Measurements from ENCODE around the gene MCRIP2. TPM values are rescaled to one million over a fixed set of nuclear protein-coding genes. Genes with fewer than 3 reads are reported as not detected.

Gene MCRIP2
- total RNA-seq, 2 donors from 2014 or later, result 110 to 121 TPM

DNA sequence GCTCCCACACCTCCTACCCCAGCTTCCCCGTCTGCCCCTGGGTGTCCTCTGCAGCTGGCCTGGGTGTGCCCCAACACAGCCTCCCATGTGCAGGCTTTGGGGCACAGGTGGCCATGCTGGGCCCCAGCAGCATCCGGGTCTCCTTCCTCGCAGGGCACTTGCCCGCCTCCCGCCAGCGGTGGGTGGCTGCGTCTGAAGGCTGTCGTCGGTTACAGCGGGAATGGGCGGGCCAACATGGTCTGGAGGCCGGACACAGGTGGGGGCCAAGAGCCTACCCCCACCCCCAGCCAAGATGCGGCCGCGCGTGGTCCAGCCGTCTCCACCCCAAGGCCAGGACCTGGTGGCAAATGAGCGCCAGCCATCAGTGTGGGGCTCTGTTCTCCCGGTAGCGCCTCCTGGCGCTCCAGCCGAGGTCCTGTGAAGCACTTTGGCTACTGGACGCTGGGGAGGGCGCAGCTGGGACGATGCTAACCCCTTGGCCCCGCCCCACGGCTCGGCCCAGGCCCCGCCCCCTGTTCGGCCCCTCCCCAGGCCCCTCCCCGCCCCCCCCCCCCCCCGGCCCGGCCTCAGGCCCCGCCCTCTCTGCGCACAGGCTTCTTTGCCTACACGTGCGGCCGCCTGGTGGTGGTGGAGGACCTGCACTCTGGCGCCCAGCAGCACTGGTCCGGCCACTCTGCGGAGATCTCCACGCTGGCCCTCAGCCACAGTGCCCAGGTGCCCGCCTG, 19.0 kb downstream of the MCRIP2 start:
- no peaks in the 10 kb centered on the region for H3K36me3 ChIP-seq
- H3K27ac ChIP-seq, result peak overlapping the region; percentile 68 to 78
- H3K4me3 ChIP-seq, result peak overlapping the region in 1 of 2 donors; percentile 39
- H3K9me3 ChIP-seq, result no peaks in the 10 kb centered on the region
- H3K27me3 ChIP-seq, result no peaks in the 10 kb centered on the region
- TF ChIP-seq, protein P1, sequence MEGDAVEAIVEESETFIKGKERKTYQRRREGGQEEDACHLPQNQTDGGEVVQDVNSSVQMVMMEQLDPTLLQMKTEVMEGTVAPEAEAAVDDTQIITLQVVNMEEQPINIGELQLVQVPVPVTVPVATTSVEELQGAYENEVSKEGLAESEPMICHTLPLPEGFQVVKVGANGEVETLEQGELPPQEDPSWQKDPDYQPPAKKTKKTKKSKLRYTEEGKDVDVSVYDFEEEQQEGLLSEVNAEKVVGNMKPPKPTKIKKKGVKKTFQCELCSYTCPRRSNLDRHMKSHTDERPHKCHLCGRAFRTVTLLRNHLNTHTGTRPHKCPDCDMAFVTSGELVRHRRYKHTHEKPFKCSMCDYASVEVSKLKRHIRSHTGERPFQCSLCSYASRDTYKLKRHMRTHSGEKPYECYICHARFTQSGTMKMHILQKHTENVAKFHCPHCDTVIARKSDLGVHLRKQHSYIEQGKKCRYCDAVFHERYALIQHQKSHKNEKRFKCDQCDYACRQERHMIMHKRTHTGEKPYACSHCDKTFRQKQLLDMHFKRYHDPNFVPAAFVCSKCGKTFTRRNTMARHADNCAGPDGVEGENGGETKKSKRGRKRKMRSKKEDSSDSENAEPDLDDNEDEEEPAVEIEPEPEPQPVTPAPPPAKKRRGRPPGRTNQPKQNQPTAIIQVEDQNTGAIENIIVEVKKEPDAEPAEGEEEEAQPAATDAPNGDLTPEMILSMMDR (IDR thresholded peaks at IDR 0.05), result peak; percentile 47 to 70
- peak; percentile 89 for DNase-seq (ENCODE audit: low spot score)
- peaks cover 0 to 14% of the 10 kb centered on the region in 2 donors for H3K4me1 ChIP-seq

DNA sequence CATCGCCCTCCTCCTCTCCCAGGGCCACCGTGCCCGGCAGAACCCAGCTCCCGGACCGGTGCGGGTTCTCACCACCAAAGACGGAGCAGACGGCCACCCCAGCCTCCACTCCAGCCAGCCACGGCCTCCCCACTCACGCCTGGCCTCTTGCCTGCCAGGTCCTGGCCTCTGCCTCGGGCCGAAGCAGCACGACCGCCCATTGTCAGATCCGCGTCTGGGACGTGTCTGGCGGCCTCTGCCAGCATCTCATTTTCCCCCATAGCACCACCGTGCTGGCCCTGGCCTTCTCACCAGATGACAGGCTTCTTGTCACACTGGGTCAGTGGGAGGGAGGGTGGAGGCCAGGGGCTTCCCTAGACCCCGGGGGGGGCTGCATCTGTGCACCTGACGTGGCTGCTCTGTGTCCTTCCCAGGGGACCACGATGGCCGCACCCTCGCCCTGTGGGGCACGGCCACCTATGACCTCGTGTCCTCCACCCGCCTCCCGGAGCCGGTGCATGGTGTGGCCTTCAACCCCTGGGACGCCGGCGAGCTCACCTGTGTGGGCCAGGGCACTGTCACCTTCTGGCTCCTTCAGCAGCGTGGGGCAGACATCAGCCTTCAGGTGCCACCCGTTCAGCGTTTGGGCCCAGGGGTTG, 19.7 kb downstream of the MCRIP2 start:
- peak overlapping the region in 1 of 2 donors; percentile 25 for H3K4me3 ChIP-seq
- H3K9me3 ChIP-seq, result no peaks in the 10 kb centered on the region
- peak overlapping the region; percentile 39 to 72 for H3K27ac ChIP-seq
- TF ChIP-seq, protein P1 (IDR thresholded peaks at IDR 0.05), result no peak
- DNase-seq (ENCODE audit: low spot score), result no peak
- no peaks in the 10 kb centered on the region for H3K36me3 ChIP-seq
- H3K27me3 ChIP-seq, result no peaks in the 10 kb centered on the region
- peaks cover 0 to 14% of the 10 kb centered on the region in 2 donors for H3K4me1 ChIP-seq

DNA sequence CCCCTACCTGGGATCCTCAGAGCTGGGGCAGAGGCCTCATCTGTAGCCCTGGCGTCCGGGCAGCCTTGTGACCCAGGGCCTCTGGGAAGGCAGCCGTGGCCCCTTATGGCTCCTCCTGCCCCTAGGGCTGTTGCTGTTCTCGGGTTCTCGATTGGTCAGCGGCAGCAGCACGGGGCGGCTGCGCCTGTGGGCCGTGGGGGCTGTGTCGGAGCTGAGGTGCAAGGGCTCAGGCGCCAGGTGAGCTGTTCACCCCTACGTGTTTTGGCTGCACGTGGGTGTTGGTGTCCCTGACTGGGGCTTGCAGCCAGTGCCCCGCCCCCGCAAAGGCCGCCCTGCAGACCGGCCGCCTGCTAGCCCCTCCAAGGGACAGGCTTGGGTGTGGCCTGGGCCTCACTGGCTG, 20.5 kb downstream of the MCRIP2 start:
- DNase-seq (ENCODE audit: low spot score), result no peak
- Histone ChIP-seq H3K27me3 (no peaks in the 10 kb centered on the region), H3K4me1 (peaks cover 0 to 15% of the 10 kb centered on the region in 2 donors), H3K4me3 (no peak overlapping the region), H3K27ac (no peak overlapping the region), H3K9me3 (no peaks in the 10 kb centered on the region), H3K36me3 (no peaks in the 10 kb centered on the region)
- TF ChIP-seq, protein P1 (IDR thresholded peaks at IDR 0.05), result no peak

DNA sequence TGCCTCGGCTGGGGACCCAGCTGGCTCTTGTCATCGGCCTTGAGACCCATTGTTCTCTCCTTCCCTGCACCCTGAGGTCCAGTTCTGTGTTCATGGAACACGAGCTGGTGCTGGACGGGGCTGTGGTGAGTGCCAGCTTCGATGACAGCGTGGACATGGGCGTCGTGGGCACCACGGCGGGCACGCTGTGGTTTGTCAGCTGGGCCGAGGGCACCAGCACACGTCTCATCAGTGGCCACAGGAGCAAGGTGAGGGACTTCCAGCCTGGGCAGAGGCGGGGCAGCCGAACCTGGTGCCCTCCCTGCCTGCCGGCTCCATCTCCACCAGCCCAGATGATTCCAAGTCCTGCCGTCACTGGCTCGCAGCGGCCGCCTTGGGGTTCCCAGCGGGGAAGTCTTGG, 21.0 kb downstream of the MCRIP2 start:
- H3K4me1 ChIP-seq, result peaks cover 0 to 20% of the 10 kb centered on the region in 2 donors
- no peak overlapping the region for H3K4me3 ChIP-seq
- H3K9me3 ChIP-seq, result no peaks in the 10 kb centered on the region
- H3K27ac ChIP-seq, result no peak overlapping the region
- H3K36me3 ChIP-seq, result no peaks in the 10 kb centered on the region
- H3K27me3 ChIP-seq, result no peaks in the 10 kb centered on the region
- no peak for DNase-seq (ENCODE audit: low spot score)
- TF ChIP-seq, protein P1 (IDR thresholded peaks at IDR 0.05), result no peak

GRCh38 chr16:666572-666971, 24.9 kb downstream of the MCRIP2 start:
- TF ChIP-seq, protein P1 (IDR thresholded peaks at IDR 0.05), result no peak
- H3K4me1 ChIP-seq, result peaks cover 0 to 24% of the 10 kb centered on the region in 2 donors

More at GRCh38 chr16:666572-666971, 24.9 kb downstream of the MCRIP2 start:
- H3K4me3 ChIP-seq, result no peak overlapping the region
- H3K36me3 ChIP-seq, result peaks cover 23% of the 10 kb centered on the region
- DNase-seq (ENCODE audit: low spot score), result no peak
- no peaks in the 10 kb centered on the region for H3K9me3 ChIP-seq
- no peaks in the 10 kb centered on the region for H3K27me3 ChIP-seq
- H3K27ac ChIP-seq, result no peak overlapping the region

All from right atrium auricular region (tissue), 2 donors.